OCI-LY3 (cell line): ENCODE measurements around the gene CCDC8.

Source experiments
- CTCF ChIP-seq: fragments of 200-600, 300-600 bp; sonication (generic); IDR thresholded peaks from 2 replicates; pipeline ENCODE4 v1.5.1; 2014; ENCODE audit warnings: antibody characterized with exemption, low read length, low read depth
- EZH2phosphoT487 ChIP-seq: fragments of 200-600 bp; shearing (Covaris generic); IDR thresholded peaks from 2 replicates; pipeline ENCODE4 v1.6.1; 2018; ENCODE audit warnings: antibody characterized with exemption, mixed run types, low read depth

DNA sequence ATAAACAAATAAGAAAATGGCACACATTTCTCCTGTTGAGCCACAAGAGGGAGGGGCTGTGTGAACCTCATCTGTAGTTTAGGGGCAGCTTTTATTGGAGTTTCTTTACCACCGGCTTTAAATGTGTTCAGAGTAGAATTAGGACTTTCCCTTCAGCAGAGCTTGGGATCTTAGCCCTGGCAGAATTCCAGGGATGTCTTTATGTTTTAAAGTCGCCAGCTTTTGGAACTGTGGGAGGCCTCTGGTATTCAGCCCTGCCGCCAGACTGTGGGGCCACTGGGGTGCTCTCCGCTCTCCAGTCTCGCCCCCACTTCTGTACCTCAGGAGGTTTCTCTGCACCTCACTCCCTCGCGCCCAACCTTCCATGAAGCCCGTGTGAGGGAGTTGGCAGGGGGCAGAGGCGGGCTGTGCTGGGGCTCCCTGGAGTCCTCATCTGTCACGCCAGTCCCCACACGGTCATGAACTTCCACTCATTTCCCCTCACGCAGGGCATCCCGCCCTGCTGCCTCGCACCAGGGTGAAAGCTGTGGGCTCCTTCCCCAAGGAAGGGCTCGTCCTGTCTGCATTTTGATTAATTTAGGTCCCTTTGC is 31.5 kb downstream of the CCDC8 start:
- TF ChIP-seq CTCF, result no peak
- no peak for TF ChIP-seq EZH2phosphoT487
